Activated CD8-positive, alpha-beta memory T cell treated with anti-CD3 and anti-CD28 coated beads, Interleukin-2, amount 50 U/mL, for 24 hours (primary cell): Measurements from ENCODE around the gene SLC37A1.
"Not testable (repeated sequence)": the region's sequence is repeated elsewhere in the genome, so short reads cannot be mapped to it uniquely, and the experiment has no call there.

Experiments
- DNase-seq: peaks from one replicate; pipeline ENCODE4 v3.0.0-alpha.2; 2020; ENCODE audit errors: extremely low read depth

SLC37A1 gene

DNA sequence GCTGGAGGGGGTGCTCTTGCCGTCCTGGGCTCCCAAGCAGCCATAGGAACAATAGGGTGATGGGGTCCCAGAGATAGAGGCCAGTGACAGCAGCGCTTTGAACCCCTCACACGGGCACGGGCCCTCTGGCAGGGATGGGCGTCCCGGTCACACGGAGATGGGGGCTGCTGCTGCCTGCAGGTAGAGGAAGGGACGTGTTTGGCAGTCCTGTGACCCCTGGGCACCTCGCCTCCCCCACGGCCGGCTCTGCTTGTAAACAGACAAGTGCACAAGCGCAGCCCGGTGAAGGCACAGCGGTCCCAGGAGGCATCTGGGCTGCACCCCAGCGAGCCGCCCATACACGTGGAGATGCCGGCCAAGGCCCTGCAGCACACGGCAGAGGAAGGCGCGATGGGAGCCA is 103.3 kb downstream of the SLC37A1 start:
- DNase-seq: no peak

- no peak for DNase-seq
Observed at GRCh38 chr21:42617486-42617885, 103.8 kb downstream of the SLC37A1 start.

GRCh38 chr21:42618707-42619102 is 105.1 kb downstream of the SLC37A1 start:
- no peak for DNase-seq

GRCh38 chr21:42619166-42619565 is 105.5 kb downstream of the SLC37A1 start:
- DNase-seq: no peak

GRCh38 chr21:42619841-42620240 is 106.2 kb downstream of the SLC37A1 start:
- no peak for DNase-seq

- DNase-seq: no peak
Observed at GRCh38 chr21:42621166-42621818, 107.6 kb downstream of the SLC37A1 start.

DNA sequence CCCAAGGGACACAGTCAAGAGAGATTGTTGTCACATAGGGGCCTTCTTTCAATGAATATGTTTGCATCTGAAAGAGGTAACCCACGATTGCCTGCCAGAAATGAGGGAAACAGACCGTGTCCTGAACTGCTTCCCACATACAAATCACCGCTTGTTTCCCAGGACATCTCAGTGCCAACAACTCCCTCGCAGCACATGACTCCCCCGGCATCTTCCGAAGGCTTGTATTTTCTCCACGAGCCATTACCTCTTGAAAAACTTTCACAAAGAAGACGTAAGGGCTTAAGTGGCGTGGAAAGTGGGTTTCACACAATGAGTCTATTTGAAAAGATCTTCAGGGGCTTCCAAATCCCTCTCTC is 108.1 kb downstream of the SLC37A1 start:
- DNase-seq: no peak

DNA sequence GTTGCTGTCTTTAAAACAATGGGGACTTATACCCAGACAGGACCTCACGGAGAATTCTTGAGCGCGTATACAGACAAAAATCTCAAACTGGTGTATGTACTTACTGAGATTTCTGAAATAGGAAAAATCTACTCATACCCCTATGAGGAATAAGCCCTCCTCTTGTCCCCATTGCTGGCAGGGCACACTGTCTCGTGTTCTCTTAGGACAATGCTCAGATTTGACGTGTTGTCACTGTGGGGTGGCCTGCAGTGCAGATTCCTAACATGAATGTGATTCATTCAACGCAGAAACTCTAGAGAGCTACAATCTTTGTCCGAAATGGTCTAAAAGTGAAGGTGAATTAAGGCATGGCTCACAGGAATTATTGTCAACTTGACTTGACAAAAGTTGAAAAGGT is 108.6 kb downstream of the SLC37A1 start:
- DNase-seq: no peak

DNA sequence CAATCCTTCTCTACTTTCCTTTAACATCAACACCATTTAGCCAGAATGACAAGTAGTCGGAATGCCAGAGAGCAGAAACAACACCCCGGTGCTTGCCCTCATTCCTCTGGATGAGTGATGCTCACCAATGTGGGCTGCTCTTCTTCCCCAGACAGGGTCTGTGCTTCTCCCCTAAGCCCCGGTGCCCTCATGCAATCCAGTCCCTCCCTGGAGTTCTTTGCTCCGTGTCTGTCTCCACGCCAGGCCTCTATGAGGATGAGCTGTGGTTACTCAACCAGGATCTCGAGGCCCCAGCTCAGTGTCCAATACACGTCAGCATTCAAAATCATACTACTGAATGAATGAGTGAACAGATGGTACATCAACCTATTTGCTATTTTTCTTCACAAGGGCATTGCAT is 110.0 kb downstream of the SLC37A1 start:
- DNase-seq: no peak

- DNase-seq: no peak
Observed at GRCh38 chr21:42624095-42624790, 110.6 kb downstream of the SLC37A1 start.

DNA sequence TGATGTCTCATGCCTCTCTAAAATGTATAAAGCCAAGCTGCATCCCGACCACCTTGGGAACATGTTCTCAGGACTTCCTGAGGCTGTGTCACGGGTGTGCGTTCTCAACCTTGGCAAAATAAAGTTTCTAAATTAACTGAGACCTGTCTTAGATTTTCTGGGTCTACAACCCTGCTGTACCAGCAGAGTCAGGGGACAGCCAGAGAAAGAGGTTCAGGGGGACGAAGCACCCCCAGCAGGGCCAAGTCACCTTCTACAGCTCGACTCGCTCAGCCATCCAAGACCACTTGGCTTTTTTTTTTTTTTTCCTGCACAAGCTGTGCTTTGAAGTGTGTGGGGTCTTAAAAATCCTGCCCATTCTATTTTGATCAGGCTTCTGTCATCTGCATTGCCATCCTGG is 111.3 kb downstream of the SLC37A1 start:
- no peak for DNase-seq

GRCh38 chr21:42626171-42626570 is 112.5 kb downstream of the SLC37A1 start:
- DNase-seq: no peak

DNA sequence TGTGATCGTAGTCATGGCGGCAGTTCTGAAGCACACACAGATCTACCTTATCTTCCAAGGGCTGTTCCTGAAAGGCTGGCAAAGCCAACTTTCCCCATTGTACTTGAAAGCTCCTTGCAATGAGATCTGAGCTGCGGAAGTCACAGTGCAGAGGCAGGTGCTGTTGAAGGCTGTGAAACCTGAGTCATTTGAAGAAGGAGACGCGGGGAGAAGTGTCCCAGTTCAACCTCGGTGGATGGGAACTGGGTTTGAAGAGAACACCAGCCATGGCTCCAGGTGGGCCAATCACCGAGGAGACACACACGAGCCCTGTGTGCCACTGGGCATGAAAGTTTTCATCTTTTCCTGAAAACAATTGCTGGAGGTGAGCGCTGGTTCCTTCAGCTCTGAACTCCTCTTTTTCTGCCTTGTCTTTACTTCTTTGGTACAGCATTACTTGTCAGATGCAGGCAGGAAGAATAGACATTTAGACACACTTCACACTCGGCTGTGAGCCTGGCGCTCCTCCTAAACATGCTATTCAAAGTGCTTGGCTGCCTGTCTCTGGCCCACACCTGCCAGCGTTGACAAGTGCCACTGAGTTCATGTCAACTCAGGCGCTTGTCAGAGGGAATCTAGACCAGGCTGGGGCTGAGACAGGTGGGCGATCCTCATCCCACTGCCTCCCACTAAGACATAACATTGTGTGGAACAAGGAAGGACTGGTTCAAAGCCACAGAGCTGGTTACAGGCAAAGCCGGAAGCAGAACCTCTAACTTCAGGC is 114.1 kb downstream of the SLC37A1 start:
- no peak for DNase-seq

- DNase-seq: not testable (repeated sequence)
Observed at GRCh38 chr21:42628466-42629061, 114.9 kb downstream of the SLC37A1 start.

GRCh38 chr21:42629933-42630589 is 116.4 kb downstream of the SLC37A1 start:
- DNase-seq: no peak

DNA sequence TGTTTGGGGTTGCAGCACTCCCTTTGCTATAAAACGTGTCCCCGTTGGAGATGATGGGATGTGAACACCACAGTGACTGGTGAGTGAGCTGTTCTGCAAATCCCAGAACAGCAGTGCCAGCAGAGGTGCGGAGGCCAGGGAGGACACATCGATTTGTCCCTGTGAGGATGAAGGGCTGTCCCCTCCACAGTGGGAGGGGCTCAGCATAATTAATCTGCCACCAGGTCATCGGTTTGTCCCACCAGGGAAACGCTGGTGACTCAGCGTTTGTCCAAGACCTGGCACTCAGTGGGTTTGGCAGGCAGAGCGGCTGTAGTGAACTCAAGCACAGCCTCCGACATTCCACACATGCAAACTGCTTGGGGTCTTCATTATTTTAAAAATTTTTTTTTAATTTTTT is 117.0 kb downstream of the SLC37A1 start:
- DNase-seq: no peak
